NCI-H2171 (cell line): ENCODE data around the gene PXDC1.
"Not testable (repeated sequence)": the region's sequence is repeated elsewhere in the genome, so short reads cannot be mapped to it uniquely, and the experiment has no call there.

ENCODE experiments used
- DNase-seq: peaks from one replicate; lab custom pipeline; 2025; lab: John Stamatoyannopoulos, UW

Gene PXDC1

DNA sequence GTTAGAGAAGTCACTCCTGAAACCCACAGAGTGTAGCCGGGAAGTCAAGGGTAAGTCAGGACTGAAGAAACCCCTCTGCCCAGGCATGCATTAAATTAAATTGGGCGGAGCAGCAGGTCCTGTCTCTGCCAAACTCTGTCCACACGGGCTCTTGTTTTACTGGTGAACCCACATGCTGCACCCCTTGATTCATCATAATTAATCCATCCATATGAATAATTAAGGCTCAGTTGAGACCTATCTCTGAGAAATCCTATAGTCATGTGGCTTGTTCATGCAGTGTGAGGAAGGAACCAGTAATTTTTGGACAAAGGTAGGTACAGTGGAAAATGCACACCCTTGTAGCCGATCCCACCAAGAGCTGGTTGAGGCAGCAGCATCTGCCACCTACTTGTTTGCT is 43.0 kb downstream of the PXDC1 start:
- DNase-seq = no peak

DNA sequence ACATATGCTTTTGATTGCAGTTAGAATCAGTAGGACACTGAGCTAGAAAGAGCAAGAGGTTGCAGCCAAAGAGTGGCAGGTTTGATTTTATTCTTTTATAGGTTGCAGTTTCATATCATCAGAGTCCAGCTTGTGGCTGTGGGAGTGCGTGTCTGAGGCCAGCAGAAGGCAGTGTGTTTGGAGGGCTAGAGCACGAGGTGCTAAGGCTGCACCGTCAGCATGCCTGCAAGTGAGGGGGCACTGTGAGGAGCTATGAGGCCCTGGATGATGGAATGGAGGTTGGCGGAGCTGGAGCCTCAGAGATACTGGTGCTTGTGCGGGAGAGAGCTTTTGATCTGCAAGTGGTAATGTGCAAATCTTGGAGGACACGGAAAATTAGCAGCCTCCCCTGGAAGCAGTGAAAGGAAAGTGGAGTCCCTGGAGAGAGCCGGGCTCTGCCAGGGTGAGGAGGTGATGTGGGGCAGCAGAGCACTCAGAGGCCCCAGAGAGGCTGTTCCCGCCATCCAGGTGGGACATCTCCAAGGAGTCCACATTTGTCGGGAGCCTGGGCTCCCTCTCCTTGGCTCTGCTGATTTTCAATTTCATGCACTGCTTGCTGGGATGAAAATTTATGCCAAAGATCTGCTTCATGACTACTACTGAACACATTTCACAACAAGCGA is 43.6 kb downstream of the PXDC1 start:
- DNase-seq = no peak

DNA sequence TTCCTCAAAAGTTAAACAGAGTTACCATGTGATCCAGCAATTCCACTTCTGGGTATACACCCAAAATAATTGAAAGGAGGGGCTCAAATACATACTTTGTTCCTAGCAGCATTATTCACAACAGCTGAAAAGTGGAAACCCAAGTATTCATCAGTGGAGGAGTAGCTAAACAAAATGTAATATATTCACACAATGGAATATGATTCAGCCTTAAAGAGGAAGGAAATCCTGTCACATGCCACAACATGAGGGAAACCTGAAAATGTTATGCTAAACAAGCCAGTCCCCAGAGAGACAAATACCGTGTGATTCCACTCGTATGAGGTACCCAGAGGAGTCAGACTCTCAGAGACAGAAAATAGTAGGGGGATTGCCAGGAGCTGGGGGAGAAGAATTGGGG is 44.5 kb downstream of the PXDC1 start:
- no peak for DNase-seq

DNA sequence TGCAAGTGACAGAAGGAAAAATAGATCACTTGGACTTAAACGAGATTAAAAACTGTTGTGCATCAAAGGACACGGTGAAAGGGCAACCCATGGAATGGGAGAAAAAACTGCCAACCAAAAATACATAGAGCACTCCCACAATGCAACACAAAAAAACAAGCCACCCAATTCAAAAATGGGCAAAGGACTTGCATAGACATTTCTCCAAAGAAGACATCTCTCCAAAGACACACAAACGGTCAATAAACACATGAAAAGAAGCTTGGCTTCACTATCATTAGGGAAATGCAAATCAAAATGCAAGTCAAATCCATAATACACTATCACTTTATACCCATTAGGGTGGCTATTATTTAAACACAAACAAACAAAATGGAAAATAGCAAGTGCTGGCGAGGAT is 45.0 kb downstream of the PXDC1 start:
- DNase-seq = no peak

DNA sequence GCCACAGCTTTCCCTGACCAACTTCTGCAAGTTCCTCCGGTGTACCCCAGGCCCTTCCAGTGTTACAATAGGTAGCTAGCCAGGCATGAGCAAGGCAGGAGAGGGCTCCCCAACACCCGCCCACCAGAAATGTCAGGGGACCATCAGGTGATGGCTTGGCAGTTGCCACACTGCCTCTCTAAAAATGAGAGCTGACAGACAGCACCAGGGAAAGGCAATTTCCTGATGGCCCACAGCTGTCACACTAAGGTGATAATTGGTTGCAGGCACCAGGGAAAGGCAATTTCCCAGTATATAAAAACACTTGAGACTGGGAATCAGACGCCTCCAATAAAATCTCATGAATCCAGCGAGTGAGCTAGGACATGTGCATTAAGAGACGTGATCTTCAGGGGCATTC is 49.9 kb downstream of the PXDC1 start:
- DNase-seq = peak; percentile 15

DNA sequence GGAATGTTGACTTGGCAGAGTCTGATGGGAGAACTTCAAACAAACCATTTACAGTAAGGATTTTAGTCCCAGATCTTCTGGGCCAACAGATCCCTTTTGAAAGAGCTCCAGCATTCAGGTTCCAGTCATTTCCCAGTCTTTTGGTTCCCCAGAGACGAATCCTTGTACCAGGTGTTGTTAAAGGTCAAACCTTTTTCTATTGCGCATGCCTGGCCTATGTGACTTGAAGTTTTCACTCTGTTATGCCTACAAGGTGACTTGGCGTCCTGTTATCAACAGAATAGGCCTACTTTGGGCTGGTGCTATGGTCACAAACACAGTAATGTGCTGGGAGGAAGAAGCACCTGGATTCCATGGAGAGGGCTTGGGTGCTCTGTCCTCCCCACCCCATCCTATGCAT is 52.3 kb downstream of the PXDC1 start:
- DNase-seq = no peak

DNA sequence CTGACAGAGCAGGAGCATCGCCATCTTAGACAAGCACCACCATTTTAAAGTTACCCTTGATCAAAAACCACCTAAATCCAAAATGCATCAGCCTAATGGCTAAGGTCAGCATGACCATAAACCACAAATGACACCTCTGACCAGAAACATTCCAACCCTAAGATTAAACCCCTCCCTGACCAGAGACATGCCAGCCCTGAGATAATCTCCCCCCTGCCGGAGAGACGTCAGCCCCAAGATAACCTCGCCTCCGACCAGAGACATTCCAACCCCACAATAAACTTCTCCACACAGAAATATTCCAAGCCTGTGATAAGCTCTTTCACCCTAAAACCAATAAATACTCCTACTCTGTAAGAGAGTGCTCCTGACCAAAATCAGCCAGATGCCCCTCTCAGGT is 53.5 kb downstream of the PXDC1 start:
- DNase-seq = no peak

DNA sequence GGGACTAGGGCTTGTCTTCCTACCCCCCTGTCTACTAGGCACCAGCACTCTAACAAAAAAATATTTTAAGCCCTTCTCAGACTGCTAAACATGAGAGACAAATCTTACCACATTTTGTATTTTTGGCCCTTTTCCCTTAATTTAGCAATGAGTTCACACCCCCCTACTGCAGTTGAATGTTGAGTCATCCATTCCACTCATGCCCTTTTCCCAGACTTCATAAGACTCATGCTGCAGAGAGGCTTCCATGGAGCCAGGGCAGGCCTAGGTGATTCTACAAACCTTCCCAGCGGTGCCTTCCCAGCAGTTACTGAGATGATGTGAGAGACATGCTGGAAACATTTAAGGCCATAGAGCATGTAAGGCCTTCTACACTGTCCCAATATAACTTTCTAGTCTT is 53.9 kb downstream of the PXDC1 start:
- DNase-seq = no peak

DNA sequence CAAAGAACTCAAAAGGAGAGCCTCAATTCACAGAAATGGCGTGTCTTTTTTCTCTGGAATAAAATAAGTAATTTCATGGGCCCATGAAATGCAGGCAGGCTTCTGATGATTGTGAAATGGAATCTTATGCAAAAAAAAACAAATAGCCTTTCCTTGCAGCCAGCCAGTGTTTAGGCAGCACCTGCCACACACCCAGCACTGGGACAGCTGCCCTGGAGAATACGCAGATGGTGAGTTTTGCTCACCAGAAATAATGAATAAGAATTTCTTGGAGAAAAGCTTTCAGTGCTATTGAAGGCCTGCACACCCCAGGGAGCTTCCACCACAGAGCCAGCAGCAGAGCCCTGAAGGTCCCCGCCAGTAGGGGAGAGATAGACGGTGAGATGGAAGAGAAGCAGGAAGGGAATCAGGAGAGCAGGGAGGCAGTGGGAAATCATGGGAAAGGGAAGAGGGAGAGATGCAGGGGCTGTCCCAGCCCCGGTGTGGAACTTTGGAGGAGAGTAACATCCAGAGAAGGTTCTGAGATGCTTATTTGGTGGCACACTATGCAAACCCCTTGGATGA is 54.9 kb downstream of the PXDC1 start:
- DNase-seq = peak; percentile 71

DNA sequence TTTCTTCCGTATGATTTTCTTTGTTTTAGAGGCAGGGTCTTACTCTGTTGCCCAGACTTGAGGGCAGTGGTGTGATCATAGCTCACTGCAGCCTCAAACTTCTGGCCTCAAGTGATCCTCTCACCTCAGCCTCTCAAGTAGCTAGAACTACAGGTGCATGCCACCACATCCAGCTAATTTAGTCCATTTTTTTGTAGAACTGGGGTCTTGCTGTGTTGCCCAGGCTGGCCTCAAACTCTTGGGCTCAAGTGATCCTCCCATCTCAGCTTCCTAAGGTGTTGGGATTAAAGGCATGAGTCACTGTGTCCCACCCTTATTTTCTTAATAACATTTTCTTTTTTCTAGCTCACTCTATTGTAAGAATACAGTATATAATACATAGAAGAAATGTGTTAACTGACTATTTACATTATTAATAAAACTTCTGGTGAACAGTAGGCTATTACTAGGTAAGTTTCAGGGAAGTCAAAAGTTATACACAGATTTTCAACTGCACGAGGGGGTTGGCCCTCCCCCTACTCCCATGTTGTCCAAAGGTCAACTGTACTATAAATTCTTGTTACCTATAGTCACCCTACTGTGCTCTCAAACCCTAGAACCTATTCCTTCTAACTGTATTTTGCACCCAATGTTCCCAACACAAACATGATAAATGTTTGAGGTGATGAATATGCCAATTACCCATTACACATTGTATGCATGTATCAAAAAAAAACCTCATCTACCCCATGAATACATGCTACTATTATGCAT is 56.3 kb downstream of the PXDC1 start:
- DNase-seq = no peak

DNA sequence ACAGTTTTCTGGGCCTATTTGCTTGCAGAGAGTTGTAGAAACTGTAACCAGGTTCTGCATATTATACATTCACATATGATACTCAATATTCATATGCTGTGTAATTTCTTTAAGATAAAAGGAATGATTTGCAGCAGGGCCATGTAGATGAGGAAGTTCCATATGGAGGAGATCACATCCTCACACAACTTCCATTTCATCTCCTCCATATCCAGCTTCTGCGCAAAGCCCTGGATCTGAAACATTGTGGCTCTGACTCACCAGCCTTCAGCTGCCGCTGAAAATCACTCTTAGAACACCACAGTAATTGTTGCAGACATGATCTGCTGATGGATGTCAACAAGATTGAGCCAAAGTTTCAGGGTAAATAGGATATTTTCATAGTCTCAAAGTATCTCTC is 57.7 kb downstream of the PXDC1 start:
- DNase-seq = no peak

DNA sequence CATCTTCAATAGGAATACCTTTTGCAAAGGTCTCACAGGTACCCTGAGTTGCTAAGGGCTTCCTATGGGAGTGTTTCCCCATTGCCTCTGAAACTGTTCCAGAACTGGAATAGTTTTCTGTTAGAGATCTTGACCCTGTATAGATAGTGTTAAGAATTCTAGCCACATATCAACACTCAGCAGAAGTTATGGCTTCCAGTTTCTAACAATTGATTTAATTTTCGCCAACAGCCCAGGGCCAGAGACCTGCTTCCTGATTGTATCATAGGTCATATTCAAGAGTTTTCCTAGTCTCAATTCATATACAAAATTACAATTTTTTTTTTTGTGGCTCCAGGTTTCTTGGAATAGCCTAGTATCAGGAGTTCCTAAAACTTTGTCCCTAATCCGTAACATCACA is 61.0 kb downstream of the PXDC1 start:
- DNase-seq = no peak

DNA sequence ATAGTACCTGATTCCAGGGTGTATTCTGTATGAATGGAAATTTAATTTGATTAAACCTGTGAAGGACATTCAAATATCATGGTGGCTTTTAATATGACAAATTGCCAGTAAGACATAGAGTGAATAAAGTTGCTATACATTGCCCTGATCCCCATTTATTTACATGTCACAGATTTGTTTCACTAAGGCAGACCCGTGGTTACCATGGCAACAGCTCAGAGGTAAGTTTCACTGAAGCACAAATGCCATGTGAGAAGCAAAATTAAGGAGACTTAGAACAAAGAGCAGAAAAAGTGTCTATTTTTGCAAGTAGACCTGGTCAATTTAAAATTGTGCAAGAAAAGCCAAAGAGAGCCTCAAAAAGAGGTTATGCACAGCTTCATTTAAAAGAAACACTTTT is 63.7 kb downstream of the PXDC1 start:
- peak; percentile 25 for DNase-seq

DNA sequence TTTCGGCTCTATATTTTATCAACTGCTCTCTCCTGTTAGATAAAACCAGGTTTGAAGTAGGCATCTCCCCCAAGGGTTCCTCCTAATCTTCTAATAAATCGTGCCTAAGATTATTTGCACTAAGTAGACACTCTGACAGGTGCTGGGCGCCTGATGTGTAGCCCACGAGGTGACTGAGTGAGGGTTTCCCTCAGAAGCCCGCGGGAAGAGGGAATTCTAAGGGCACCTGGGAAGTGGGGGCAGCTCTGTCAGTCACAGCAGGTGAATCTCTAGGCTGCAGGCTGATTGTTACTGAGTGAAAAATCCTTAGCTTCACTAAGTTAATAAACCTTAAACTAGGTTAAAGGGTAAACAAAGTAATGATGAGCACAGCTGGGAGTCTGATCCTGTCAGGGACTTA is 68.2 kb downstream of the PXDC1 start:
- DNase-seq = no peak

DNA sequence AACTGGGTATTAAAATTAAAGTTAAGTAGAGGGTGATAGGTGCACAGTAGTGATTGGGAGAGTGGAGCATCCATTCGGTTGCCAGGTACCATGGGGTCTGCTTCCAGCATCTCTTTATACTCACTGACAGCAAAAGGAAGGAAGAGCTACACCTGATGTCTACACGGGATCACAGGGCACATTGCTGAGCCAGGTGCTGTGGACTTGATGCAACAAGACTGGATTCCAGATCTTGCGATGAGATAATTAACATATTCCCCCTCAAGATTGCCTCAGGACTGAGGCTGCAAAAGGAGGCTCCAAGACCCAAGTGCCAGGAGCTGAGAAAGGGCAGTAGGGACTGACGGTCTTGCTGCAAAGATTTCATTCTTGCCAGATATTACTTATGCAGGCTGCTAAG is 72.6 kb downstream of the PXDC1 start:
- DNase-seq = no peak

DNA sequence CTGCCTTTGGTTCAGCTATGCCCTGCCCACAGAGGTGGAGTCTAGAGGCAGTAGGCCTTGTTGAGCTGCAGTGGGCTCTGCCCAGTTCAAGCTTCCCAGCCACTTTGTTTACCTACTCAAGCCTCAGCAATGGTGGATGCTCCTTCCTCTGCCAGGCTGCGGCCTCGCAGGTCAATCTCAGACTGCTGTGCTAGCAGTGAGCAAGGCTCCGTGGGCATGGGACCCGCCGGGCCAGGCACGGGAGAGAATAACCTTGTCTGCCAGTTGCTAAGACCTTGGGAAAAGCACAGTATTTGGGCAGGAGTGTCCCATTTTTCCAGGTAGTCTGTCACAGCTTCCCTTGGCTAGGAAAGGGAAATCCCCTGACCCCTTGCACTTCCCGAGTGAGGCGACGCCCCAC is 73.8 kb downstream of the PXDC1 start:
- not testable (repeated sequence) for DNase-seq

DNA sequence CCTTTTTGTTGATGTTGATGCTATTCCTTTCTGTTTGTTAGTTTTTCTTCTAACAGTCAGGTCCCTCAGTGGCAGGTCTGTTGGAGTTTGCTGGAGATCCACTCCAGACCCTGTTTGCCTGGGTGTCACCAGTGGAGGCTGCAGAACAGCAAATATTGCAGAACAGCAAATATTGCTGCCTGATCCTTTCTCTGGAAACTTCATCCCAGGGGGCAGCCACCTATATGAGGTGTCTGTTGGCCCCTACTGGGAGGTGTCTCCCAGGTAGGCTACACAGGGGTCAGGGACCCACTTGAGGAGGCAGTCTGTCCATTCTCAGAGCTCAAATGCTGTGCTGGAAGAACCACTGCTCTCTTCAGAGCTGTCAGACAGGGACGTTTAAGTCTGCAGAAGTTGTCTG is 74.2 kb downstream of the PXDC1 start:
- not testable (repeated sequence) for DNase-seq
